COLO829 (cell line): ENCODE data around the gene GDPD5.

Experiments used
- DNase-seq: peaks from one replicate; pipeline ENCODE4 v3.0.0; 2012; ENCODE audit warnings: low spot score

Gene GDPD5

GRCh38 chr11:75534259-75535069 is 8.7 kb upstream of the GDPD5 start:
- DNase-seq: no peak

GRCh38 chr11:75533896-75534258 is 8.1 kb upstream of the GDPD5 start:
- DNase-seq: no peak

- DNase-seq: peak; percentile 83
These were observed 6.7 kb upstream of the GDPD5 start for GRCh38 chr11:75532200-75533048.

GRCh38 chr11:75531325-75531724 is 5.6 kb upstream of the GDPD5 start:
- DNase-seq: no peak

- DNase-seq: no peak
These were observed 4.8 kb upstream of the GDPD5 start for GRCh38 chr11:75530577-75530976.

GRCh38 chr11:75527938-75528735 is 2.4 kb upstream of the GDPD5 start:
- DNase-seq: peak; percentile 86

- no peak for DNase-seq
These were observed 1.4 kb upstream of the GDPD5 start for GRCh38 chr11:75527130-75527529.

GRCh38 chr11:75526192-75526541 is 426 bp upstream of the GDPD5 start:
- DNase-seq: no peak

GRCh38 chr11:75524665-75525432 is 892 bp downstream of the GDPD5 start:
- DNase-seq: no peak

- DNase-seq: no peak
These were observed 1.7 kb downstream of the GDPD5 start for GRCh38 chr11:75523811-75524664.

- no peak for DNase-seq
These were observed 2.6 kb downstream of the GDPD5 start for GRCh38 chr11:75523189-75523588.

- no peak for DNase-seq
These were observed 3.3 kb downstream of the GDPD5 start for GRCh38 chr11:75522286-75523044.

- no peak for DNase-seq
These were observed 5.1 kb downstream of the GDPD5 start for GRCh38 chr11:75520688-75521087.

- DNase-seq: no peak
These were observed 6.7 kb downstream of the GDPD5 start for GRCh38 chr11:75518771-75519653.

- no peak for DNase-seq
These were observed 7.6 kb downstream of the GDPD5 start for GRCh38 chr11:75518204-75518549.

GRCh38 chr11:75516886-75517285 is 8.9 kb downstream of the GDPD5 start:
- DNase-seq: no peak

- DNase-seq: no peak
These were observed 9.6 kb downstream of the GDPD5 start for GRCh38 chr11:75516140-75516539.

GRCh38 chr11:75514596-75514995 is 11.1 kb downstream of the GDPD5 start:
- no peak for DNase-seq

GRCh38 chr11:75513250-75513649 is 12.5 kb downstream of the GDPD5 start:
- no peak for DNase-seq
